Measurements from ENCODE around the gene LDLRAD4. TPM values are rescaled to one million over a fixed set of nuclear protein-coding genes. Genes with fewer than 3 reads are reported as not detected.

The LDLRAD4 gene
- polyA plus RNA-seq, 4 donors: 2.7 to 17.6 (median 7.0) TPM

DNA sequence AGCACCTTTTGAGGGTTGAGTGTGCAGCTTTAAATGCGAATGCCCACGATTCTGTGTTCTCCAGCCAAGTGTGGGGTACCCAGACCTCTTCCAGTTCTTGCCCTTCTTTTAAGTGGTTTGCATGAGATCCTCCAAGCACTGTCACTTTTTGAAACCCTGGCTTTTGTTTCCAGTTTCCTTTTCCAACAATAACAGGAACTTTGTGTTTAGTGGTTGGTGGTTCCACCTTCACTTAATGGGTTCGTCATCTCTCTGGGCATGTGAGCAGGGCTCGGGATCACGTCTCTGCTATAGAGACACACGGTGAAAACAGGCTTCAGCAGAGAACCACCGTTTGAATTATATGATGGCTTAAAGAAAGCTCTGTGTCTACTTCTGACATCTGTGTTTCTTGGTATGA is 197.6 kb downstream of the LDLRAD4 start:
- Histone ChIP-seq H3K27ac (ENCODE audit: low read depth in 1 of 3, low read length in 2 of 3) (no peak overlapping the region), H3K9me3 (ENCODE audit: control insufficient read depth in 2 of 2, insufficient read depth in 1 of 2, low read depth in 1 of 2, low read length in 1 of 2) (peaks cover 0 to 4% of the 10 kb centered on the region in 2 donors), H3K4me3 (ENCODE audit: low read depth in 1 of 3, low read length in 3 of 3) (no peak overlapping the region), H3K27me3 (ENCODE audit: control insufficient read depth in 3 of 3, insufficient read depth in 3 of 3, low read length in 3 of 3) (no peaks in the 10 kb centered on the region), H3K4me1 (ENCODE audit: control insufficient read depth in 3 of 3, insufficient read depth in 2 of 3, low read depth in 1 of 3, low read length in 2 of 3) (peaks cover 0 to 9% (median 7%) of the 10 kb centered on the region in 3 donors), H3K36me3 (ENCODE audit: control insufficient read depth in 3 of 3, insufficient read depth in 2 of 3, low read depth in 1 of 3, low read length in 3 of 3) (peaks cover 0 to 3% (median 0%) of the 10 kb centered on the region in 3 donors)
- 50 to 57% (median 54%) methylated on average over 7 of the region's 7 CpGs for WGBS, 3 donors
- DNase-seq (no peak), FAIRE-seq (no peak)

DNA sequence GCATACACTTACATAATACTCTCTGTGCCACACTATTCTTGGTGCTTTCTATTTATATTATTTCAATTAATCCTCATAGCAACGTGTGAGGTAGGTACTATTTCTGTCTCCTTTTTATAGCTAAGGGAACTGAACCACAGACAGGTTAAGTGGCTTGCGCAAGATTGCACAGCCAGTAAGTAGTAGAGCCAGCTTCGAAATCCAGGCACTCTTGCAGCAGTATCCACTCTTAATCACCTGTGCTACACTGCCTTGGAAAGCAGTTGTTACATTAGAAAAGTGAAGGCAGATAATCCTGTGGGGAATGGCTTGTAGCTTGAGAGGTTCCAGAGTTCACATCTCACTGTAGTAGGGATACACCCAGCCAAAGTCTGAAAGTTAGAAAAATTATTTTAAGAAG is 198.3 kb downstream of the LDLRAD4 start:
- DNase-seq (peak; percentile 79 to 95), FAIRE-seq (no peak)
- H3K4me1 ChIP-seq (ENCODE audit: control insufficient read depth in 3 of 3, insufficient read depth in 2 of 3, low read depth in 1 of 3, low read length in 2 of 3): peaks cover 0 to 9% (median 7%) of the 10 kb centered on the region in 3 donors
- H3K36me3 ChIP-seq (ENCODE audit: control insufficient read depth in 3 of 3, insufficient read depth in 2 of 3, low read depth in 1 of 3, low read length in 3 of 3): peaks cover 0 to 3% (median 0%) of the 10 kb centered on the region in 3 donors
- H3K9me3 ChIP-seq (ENCODE audit: control insufficient read depth in 2 of 2, insufficient read depth in 1 of 2, low read depth in 1 of 2, low read length in 1 of 2): peaks cover 0 to 3% of the 10 kb centered on the region in 2 donors
- H3K27me3 ChIP-seq (ENCODE audit: control insufficient read depth in 3 of 3, insufficient read depth in 3 of 3, low read length in 3 of 3): no peaks in the 10 kb centered on the region
- peak overlapping the region in 1 of 3 donors; percentile 45 for H3K27ac ChIP-seq (ENCODE audit: low read depth in 1 of 3, low read length in 2 of 3)
- H3K4me3 ChIP-seq (ENCODE audit: low read depth in 1 of 3, low read length in 3 of 3): no peak overlapping the region
- 22 to 42% (median 24%) methylated on average over 3 of the region's 3 CpGs for WGBS, 3 donors

DNA sequence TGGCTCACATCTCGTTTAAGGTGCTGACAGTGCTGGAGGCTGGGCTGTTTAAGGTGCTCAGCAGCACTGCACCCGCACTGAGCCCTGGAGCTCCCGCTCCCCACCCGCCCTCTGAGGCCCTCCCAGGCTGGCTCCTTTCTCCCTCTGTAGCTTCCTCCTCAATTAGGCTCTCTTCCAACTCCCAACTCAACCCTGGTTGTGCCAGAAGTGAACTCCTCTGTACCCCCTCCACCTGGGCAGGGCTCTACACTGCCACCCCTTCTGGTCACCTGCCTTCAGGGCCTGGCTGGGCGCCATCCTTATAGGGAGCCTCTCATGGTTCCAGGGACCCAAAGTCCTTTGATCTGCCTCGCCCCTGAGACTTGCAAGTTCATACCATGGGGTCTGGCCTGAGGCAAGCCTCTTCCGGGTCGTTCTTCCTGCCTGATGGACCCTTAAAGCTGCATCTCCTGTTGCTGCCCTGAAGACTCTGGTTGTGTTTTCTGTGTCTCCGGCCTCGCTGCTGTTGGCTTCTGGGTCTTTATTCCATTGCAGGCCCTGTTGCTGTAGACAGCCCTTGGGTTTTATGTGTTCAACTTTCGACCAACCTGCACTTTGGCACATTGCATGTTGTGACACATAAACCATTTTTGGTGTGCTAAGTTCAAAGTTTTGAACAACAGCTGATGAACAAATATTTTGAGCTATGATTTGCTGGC is 199.6 kb downstream of the LDLRAD4 start:
- peak; percentile 21 to 88 for DNase-seq
- Histone ChIP-seq H3K4me1 (ENCODE audit: control insufficient read depth in 3 of 3, insufficient read depth in 2 of 3, low read depth in 1 of 3, low read length in 2 of 3) (peaks cover 0 to 9% (median 7%) of the 10 kb centered on the region in 3 donors), H3K27ac (ENCODE audit: low read depth in 1 of 3, low read length in 2 of 3) (peak overlapping the region in 2 of 3 donors; percentile 76 to 81), H3K4me3 (ENCODE audit: low read depth in 1 of 3, low read length in 3 of 3) (no peak overlapping the region), H3K27me3 (ENCODE audit: control insufficient read depth in 3 of 3, insufficient read depth in 3 of 3, low read length in 3 of 3) (no peaks in the 10 kb centered on the region), H3K36me3 (ENCODE audit: control insufficient read depth in 3 of 3, insufficient read depth in 2 of 3, low read depth in 1 of 3, low read length in 3 of 3) (no peaks in the 10 kb centered on the region), H3K9me3 (ENCODE audit: control insufficient read depth in 2 of 2, insufficient read depth in 1 of 2, low read depth in 1 of 2, low read length in 1 of 2) (no peaks in the 10 kb centered on the region)
- WGBS, 3 donors: 18 to 55% (median 38%) methylated on average over 11 of the region's 11 CpGs
- FAIRE-seq: no peak

DNA sequence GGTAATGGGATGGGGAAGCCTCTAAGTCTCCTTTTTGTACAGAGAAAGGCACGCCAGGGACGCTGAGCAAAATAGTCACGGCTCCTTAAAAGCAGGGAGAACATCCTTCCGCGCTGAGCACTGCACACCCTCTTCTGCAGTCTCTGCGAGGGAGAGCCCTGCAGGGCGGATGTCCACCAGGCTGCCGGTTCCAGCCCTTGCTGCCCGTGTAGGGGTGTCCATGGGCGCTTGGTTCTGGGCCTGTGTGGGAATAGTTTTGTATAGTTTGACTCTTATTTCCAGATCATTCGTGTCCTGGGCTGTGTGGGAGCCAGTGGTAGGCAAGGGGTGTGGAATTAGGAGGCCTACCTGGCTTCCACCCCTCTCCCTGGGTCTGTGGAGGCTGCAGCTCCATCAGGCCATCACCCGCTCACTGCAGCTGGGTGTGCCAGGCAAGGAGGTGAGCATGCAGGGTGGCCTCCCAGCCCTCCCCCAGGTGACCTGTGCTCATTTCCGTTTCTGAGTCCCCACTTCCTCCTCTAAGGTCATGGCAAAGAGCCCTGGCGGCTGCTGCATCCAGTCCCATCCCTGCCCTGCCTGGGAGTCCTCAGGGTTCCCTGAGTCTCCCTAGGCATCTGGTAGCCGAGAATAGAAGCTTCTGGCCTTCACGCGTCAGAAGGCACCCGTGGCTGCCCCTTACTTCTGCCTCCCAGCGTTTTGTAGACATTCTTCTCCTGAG is 202.6 kb downstream of the LDLRAD4 start:
- DNase-seq (no peak), FAIRE-seq (no peak)
- Histone ChIP-seq H3K9me3 (ENCODE audit: control insufficient read depth in 2 of 2, insufficient read depth in 1 of 2, low read depth in 1 of 2, low read length in 1 of 2) (no peaks in the 10 kb centered on the region), H3K27me3 (ENCODE audit: control insufficient read depth in 3 of 3, insufficient read depth in 3 of 3, low read length in 3 of 3) (no peaks in the 10 kb centered on the region), H3K36me3 (ENCODE audit: control insufficient read depth in 3 of 3, insufficient read depth in 2 of 3, low read depth in 1 of 3, low read length in 3 of 3) (no peaks in the 10 kb centered on the region), H3K4me1 (ENCODE audit: control insufficient read depth in 3 of 3, insufficient read depth in 2 of 3, low read depth in 1 of 3, low read length in 2 of 3) (peaks cover 0 to 9% (median 4%) of the 10 kb centered on the region in 3 donors), H3K4me3 (ENCODE audit: low read depth in 1 of 3, low read length in 3 of 3) (no peak overlapping the region), H3K27ac (ENCODE audit: low read depth in 1 of 3, low read length in 2 of 3) (no peak overlapping the region)
- WGBS, 3 donors: 86 to 92% (median 91%) methylated on average over 19 of the region's 19 CpGs

DNA sequence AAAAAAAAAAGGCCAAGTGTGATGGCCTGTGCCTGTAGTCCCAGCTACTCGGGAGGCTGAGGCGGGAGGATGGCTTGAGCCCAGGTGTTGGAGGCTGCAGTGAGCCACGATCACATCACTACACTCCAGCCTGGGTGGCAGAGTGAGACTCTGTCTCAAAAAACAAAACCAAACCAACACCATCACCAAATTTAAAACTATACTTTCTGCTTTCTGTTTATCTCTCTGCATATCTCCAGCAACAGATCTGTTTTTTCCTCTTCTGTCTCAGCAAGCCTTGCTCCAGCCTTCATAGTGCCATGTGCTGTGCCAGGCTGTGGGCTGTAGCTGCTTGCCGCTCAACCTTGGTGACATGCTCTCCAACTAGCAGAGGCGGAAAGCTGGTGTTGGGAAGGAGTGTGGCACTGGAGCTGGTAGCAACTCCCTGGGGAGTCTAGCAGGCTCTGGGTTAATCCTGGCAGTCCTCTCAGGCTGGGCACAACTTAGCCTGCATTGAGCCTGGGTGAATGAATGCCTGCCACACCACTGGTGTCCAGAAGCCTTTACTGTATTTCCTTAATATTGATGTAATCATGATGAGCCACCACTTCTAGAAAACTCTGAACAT is 204.1 kb downstream of the LDLRAD4 start:
- peaks cover 0 to 8% (median 2%) of the 10 kb centered on the region in 3 donors for H3K4me1 ChIP-seq (ENCODE audit: control insufficient read depth in 3 of 3, insufficient read depth in 2 of 3, low read depth in 1 of 3, low read length in 2 of 3)
- H3K27me3 ChIP-seq (ENCODE audit: control insufficient read depth in 3 of 3, insufficient read depth in 3 of 3, low read length in 3 of 3): no peaks in the 10 kb centered on the region
- no peaks in the 10 kb centered on the region for H3K9me3 ChIP-seq (ENCODE audit: control insufficient read depth in 2 of 2, insufficient read depth in 1 of 2, low read depth in 1 of 2, low read length in 1 of 2)
- no peak overlapping the region for H3K4me3 ChIP-seq (ENCODE audit: low read depth in 1 of 3, low read length in 3 of 3)
- no peaks in the 10 kb centered on the region for H3K36me3 ChIP-seq (ENCODE audit: control insufficient read depth in 3 of 3, insufficient read depth in 2 of 3, low read depth in 1 of 3, low read length in 3 of 3)
- WGBS, 3 donors: 94 to 97% (median 95%) methylated on average over 5 of the region's 5 CpGs
- H3K27ac ChIP-seq (ENCODE audit: low read depth in 1 of 3, low read length in 2 of 3): no peak overlapping the region
- DNase-seq: no peak
- FAIRE-seq: no peak

DNA sequence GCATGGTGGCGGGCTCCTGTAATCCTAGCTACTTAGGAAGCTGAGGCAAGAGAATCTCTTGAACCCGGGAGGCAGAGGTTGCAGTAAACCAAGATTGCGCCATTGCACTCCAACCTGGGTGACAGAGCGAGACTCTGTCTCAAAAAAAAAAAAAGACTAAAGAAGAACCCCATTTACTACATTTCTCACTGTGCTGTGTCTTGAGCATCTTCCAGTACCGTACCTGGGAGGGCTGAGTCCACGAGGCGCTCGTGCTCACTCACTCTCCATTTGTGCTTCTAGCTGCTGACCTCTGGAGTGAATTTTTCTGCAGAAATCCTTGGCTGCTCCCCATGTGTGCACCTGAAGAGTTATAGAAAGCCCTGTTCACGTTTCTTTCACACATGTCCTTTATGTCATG is 204.8 kb downstream of the LDLRAD4 start:
- H3K27me3 ChIP-seq (ENCODE audit: control insufficient read depth in 3 of 3, insufficient read depth in 3 of 3, low read length in 3 of 3): no peaks in the 10 kb centered on the region
- no peak overlapping the region for H3K27ac ChIP-seq (ENCODE audit: low read depth in 1 of 3, low read length in 2 of 3)
- H3K36me3 ChIP-seq (ENCODE audit: control insufficient read depth in 3 of 3, insufficient read depth in 2 of 3, low read depth in 1 of 3, low read length in 3 of 3): no peaks in the 10 kb centered on the region
- FAIRE-seq (no peak), DNase-seq (no peak)
- peaks cover 0 to under 1% (median 0%) of the 10 kb centered on the region in 3 donors for H3K4me1 ChIP-seq (ENCODE audit: control insufficient read depth in 3 of 3, insufficient read depth in 2 of 3, low read depth in 1 of 3, low read length in 2 of 3)
- H3K9me3 ChIP-seq (ENCODE audit: control insufficient read depth in 2 of 2, insufficient read depth in 1 of 2, low read depth in 1 of 2, low read length in 1 of 2): no peaks in the 10 kb centered on the region
- H3K4me3 ChIP-seq (ENCODE audit: low read depth in 1 of 3, low read length in 3 of 3): no peak overlapping the region
- WGBS, 3 donors: 93 to 97% (median 94%) methylated on average over 9 of the region's 9 CpGs

DNA sequence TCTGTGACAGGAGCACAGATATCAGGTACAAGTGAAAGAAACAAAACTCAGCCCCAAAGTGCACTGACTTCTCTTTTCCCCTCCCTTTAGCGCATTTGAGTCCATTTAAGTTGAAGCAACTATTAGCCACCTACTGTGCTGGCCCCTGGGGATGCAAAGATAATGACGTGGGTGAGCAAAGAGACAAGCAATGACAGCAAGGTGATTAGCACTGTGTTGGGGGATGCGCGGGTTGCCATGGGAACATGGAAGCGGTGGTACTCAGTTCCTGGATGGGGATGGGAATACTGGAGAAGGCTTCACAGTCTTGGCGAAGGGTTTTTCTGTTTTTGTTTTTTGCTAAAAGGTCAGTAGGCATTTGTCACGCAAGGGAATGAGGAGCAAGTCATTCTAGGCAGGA is 205.8 kb downstream of the LDLRAD4 start:
- Histone ChIP-seq H3K4me3 (ENCODE audit: low read depth in 1 of 3, low read length in 3 of 3) (no peak overlapping the region), H3K4me1 (ENCODE audit: control insufficient read depth in 3 of 3, insufficient read depth in 2 of 3, low read depth in 1 of 3, low read length in 2 of 3) (no peaks in the 10 kb centered on the region), H3K36me3 (ENCODE audit: control insufficient read depth in 3 of 3, insufficient read depth in 2 of 3, low read depth in 1 of 3, low read length in 3 of 3) (no peaks in the 10 kb centered on the region), H3K27ac (ENCODE audit: low read depth in 1 of 3, low read length in 2 of 3) (no peak overlapping the region), H3K27me3 (ENCODE audit: control insufficient read depth in 3 of 3, insufficient read depth in 3 of 3, low read length in 3 of 3) (no peaks in the 10 kb centered on the region), H3K9me3 (ENCODE audit: control insufficient read depth in 2 of 2, insufficient read depth in 1 of 2, low read depth in 1 of 2, low read length in 1 of 2) (no peaks in the 10 kb centered on the region)
- DNase-seq (no peak), FAIRE-seq (no peak)
- WGBS, 3 donors: 86 to 94% (median 92%) methylated on average over 7 of the region's 7 CpGs

DNA sequence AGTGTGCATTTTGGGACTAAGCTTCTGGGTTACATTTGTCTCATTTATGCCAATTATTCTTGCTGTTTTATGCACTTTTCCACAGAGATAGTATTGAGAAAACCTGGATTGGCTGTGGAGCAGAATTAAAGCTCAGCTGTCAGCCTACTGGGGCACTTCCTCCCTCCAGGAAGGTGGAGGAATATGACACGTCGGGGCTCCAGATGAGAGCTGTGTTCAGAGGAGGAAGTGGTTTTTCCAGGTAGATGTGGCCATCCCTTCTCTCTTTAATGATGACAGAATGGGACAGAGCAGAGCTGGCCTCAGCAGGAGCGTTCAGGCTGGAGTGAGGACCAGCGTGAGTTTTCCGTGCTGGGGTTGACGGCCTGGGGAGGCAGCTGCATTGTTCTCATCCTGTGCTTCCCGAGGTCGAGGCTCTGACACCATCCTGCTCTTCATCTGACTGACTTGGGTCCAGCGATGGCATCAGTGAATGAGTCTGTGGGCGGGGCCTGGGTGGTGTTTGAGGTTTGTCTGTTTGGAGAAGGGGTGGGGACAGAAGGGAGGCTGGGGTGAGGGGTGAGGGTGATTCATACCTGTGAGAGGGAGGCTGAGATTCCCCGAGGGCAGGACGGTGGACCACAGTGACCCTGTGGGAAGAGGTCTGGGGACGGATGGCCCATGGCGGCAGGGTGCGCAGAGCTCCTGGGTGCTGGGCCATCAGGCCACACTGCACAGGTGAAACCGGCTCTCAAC is 207.0 kb downstream of the LDLRAD4 start:
- no peaks in the 10 kb centered on the region for H3K9me3 ChIP-seq (ENCODE audit: control insufficient read depth in 2 of 2, insufficient read depth in 1 of 2, low read depth in 1 of 2, low read length in 1 of 2)
- no peaks in the 10 kb centered on the region for H3K4me1 ChIP-seq (ENCODE audit: control insufficient read depth in 3 of 3, insufficient read depth in 2 of 3, low read depth in 1 of 3, low read length in 2 of 3)
- no peaks in the 10 kb centered on the region for H3K36me3 ChIP-seq (ENCODE audit: control insufficient read depth in 3 of 3, insufficient read depth in 2 of 3, low read depth in 1 of 3, low read length in 3 of 3)
- H3K27ac ChIP-seq (ENCODE audit: low read depth in 1 of 3, low read length in 2 of 3): no peak overlapping the region
- DNase-seq (no peak), FAIRE-seq (no peak)
- 76 to 80% (median 80%) methylated on average over 16 of the region's 16 CpGs for whole genome bisulfite sequencing, 3 donors
- H3K27me3 ChIP-seq (ENCODE audit: control insufficient read depth in 3 of 3, insufficient read depth in 3 of 3, low read length in 3 of 3): no peaks in the 10 kb centered on the region
- H3K4me3 ChIP-seq (ENCODE audit: low read depth in 1 of 3, low read length in 3 of 3): no peak overlapping the region

All from small intestine (tissue), 7 donors.